Measurements from ENCODE around the gene TMEM63A.

Gene TMEM63A

DNA sequence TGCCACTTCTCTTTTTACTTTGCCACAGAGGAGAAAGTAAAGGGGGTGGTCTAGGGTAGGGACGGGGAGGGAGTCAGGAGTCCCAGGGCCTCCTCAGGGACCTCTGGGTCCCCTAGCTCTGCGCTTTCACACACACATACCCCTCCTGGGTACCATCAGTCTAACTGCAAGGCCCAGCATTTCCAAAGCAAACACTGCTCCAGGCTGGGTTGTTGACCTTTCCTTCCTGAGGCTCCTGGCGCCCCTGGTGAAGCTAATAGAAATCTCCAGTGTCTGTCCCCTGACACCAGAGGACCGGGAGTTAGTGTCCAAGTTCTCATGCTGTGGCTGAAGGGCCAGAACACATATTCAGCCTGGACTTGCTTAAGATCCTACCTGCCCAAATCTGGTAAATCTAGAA, 3.9 kb downstream of the TMEM63A start:
- Histone ChIP-seq H3K4me3 (ENCODE audit: low read length in 2 of 2) (peak overlapping the region in 1 of 2 donors; percentile 3), H3K36me3 (ENCODE audit: control insufficient read depth in 2 of 2, insufficient read depth in 2 of 2, low read length in 2 of 2) (peaks cover 17 to 18% of the 10 kb centered on the region in 2 donors), H3K27me3 (ENCODE audit: control insufficient read depth in 2 of 2, insufficient read depth in 2 of 2, low read length in 2 of 2) (no peaks in the 10 kb centered on the region), H3K9me3 (ENCODE audit: control insufficient read depth in 2 of 2, low read length in 2 of 2) (no peaks in the 10 kb centered on the region), H3K27ac (ENCODE audit: low read depth in 2 of 2, low read length in 2 of 2) (peak overlapping the region; percentile 98), H3K9ac (ENCODE audit: low read depth in 1 of 2, low read length in 2 of 2) (peak overlapping the region; percentile 14 to 94), H3K4me1 (ENCODE audit: control insufficient read depth in 2 of 2, insufficient read depth in 2 of 2, low read length in 2 of 2) (peaks cover 57 to 69% of the 10 kb centered on the region in 2 donors)

DNA sequence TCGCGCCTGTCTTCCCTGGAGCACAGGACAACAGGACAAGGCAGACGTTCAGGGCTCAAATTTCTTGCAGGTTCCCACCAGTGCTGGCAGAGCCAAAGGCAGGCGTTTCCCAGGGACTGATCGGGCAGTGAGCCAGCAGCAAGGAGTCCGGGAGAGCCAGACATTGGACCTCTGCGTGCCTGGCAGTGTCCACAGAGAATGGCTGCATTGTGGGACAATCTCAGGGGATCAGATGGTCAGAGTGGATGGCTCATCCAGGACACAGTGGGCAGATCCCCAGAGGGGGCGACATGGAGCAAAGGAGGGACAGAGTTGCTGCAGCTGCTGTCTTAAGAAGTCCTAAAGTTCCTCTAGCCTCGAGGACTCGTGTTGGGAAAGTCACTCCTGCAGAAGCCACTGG, 4.6 kb downstream of the TMEM63A start:
- peaks cover 57 to 66% of the 10 kb centered on the region in 2 donors for H3K4me1 ChIP-seq (ENCODE audit: control insufficient read depth in 2 of 2, insufficient read depth in 2 of 2, low read length in 2 of 2)
- H3K27ac ChIP-seq (ENCODE audit: low read depth in 2 of 2, low read length in 2 of 2), result peak overlapping the region; percentile 98
- no peaks in the 10 kb centered on the region for H3K9me3 ChIP-seq (ENCODE audit: control insufficient read depth in 2 of 2, low read length in 2 of 2)
- H3K9ac ChIP-seq (ENCODE audit: low read depth in 1 of 2, low read length in 2 of 2), result peak overlapping the region in 1 of 2 donors; percentile 94
- H3K36me3 ChIP-seq (ENCODE audit: control insufficient read depth in 2 of 2, insufficient read depth in 2 of 2, low read length in 2 of 2), result peaks cover 21 to 24% of the 10 kb centered on the region in 2 donors
- peak overlapping the region; percentile 13 to 42 for H3K4me3 ChIP-seq (ENCODE audit: low read length in 2 of 2)
- H3K27me3 ChIP-seq (ENCODE audit: control insufficient read depth in 2 of 2, insufficient read depth in 2 of 2, low read length in 2 of 2), result no peaks in the 10 kb centered on the region

DNA sequence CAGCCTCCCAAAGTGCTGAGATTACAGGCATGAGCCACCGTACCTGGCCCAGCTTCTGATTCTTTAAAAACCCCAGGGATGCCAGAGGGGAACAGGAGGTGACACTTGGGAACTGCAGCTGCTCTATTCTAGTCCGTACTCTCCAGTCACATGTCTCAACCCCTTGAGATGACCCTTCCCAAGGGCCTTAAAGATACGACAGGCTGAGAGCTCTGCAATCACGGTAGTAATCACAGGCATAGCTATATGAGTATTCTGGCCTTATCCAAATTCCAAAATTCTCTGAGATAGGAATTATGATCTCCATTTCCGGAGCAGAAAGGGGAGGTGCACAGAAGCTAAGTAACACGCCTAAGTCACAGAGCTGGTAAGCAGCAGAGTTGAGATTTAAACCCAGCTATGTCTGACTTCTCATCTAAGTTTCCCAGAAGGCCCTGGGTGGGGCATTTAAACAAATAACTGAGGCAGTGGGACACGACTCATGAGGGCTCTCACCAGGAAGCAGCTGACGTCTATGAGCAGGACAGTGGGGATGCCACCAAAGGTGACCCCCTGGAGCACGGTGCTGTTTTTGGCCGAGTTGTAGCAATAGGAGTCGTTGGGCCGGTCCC, 5.2 kb downstream of the TMEM63A start:
- Histone ChIP-seq H3K4me1 (ENCODE audit: control insufficient read depth in 2 of 2, insufficient read depth in 2 of 2, low read length in 2 of 2) (peaks cover 57 to 66% of the 10 kb centered on the region in 2 donors), H3K9me3 (ENCODE audit: control insufficient read depth in 2 of 2, low read length in 2 of 2) (no peaks in the 10 kb centered on the region), H3K27me3 (ENCODE audit: control insufficient read depth in 2 of 2, insufficient read depth in 2 of 2, low read length in 2 of 2) (no peaks in the 10 kb centered on the region), H3K27ac (ENCODE audit: low read depth in 2 of 2, low read length in 2 of 2) (peak overlapping the region; percentile 98), H3K36me3 (ENCODE audit: control insufficient read depth in 2 of 2, insufficient read depth in 2 of 2, low read length in 2 of 2) (peaks cover 23 to 27% of the 10 kb centered on the region in 2 donors), H3K4me3 (ENCODE audit: low read length in 2 of 2) (peak overlapping the region in 1 of 2 donors; percentile 42), H3K9ac (ENCODE audit: low read depth in 1 of 2, low read length in 2 of 2) (peak overlapping the region in 1 of 2 donors; percentile 94)

DNA sequence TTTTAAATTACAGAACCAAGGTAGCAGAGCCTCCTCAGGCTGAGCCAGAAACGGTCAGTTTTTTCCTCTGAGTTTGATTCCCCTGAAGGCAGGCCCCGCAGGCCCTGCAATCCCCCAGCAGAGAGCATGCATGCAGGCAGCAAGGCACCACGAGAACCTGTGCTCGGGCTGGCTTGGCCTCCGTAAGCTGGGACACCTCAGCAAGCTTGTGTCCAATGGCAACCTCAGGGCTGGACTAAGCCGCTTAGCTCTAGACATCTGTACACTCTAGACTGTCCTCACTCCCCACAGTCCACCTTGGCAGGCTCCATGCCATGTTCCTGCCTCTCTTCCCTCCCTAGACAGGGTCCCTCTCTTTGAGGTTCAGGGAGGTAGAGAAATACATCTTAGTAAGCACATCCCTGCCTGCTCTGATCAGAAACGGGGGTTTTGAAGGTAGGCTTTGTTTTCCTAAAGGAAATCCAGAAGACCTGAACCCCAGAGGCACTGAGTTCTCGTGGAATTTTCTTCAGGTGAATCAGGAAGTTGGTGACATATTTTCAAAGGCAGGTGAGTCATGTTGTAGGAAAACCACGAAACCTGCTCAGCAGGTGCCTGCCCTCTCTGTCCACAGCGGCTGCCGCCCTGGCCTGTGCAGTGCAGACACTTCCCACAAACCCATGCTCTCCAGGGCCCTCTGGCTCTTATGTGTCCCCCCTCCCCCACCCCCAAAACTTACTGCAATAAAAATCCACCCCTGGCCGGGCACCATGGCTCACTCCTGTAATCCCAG, 7.0 kb downstream of the TMEM63A start:
- Histone ChIP-seq H3K9me3 (ENCODE audit: control insufficient read depth in 2 of 2, low read length in 2 of 2) (no peaks in the 10 kb centered on the region), H3K4me3 (ENCODE audit: low read length in 2 of 2) (no peak overlapping the region), H3K9ac (ENCODE audit: low read depth in 1 of 2, low read length in 2 of 2) (peak overlapping the region; percentile 29 to 94), H3K27ac (ENCODE audit: low read depth in 2 of 2, low read length in 2 of 2) (peak overlapping the region; percentile 85 to 90), H3K36me3 (ENCODE audit: control insufficient read depth in 2 of 2, insufficient read depth in 2 of 2, low read length in 2 of 2) (peaks cover 36 to 41% of the 10 kb centered on the region in 2 donors), H3K4me1 (ENCODE audit: control insufficient read depth in 2 of 2, insufficient read depth in 2 of 2, low read length in 2 of 2) (peaks cover 44 to 52% of the 10 kb centered on the region in 2 donors), H3K27me3 (ENCODE audit: control insufficient read depth in 2 of 2, insufficient read depth in 2 of 2, low read length in 2 of 2) (no peaks in the 10 kb centered on the region)

DNA sequence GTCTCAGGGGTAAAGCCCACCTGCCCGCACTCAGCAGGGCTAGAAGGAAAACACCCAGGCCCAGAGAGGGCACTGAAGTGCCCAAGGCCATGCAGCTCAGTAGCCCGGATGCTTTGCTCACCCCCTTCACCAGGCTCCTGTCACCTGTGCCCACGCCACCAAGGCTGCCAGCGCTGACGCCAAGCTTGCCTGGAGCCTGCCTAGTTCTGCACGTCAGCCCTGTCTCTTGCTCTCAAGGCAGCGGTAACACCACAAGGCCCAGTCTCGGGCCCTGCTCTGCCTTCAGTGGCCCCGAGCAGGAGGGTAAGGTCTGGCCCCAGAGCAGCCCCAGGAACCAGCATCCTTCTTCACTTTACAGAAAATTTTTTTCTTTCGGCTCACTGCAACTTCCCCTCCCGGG, 7.7 kb downstream of the TMEM63A start:
- H3K36me3 ChIP-seq (ENCODE audit: control insufficient read depth in 2 of 2, insufficient read depth in 2 of 2, low read length in 2 of 2), result peaks cover 36 to 42% of the 10 kb centered on the region in 2 donors
- no peaks in the 10 kb centered on the region for H3K9me3 ChIP-seq (ENCODE audit: control insufficient read depth in 2 of 2, low read length in 2 of 2)
- no peak overlapping the region for H3K9ac ChIP-seq (ENCODE audit: low read depth in 1 of 2, low read length in 2 of 2)
- H3K27me3 ChIP-seq (ENCODE audit: control insufficient read depth in 2 of 2, insufficient read depth in 2 of 2, low read length in 2 of 2), result no peaks in the 10 kb centered on the region
- H3K27ac ChIP-seq (ENCODE audit: low read depth in 2 of 2, low read length in 2 of 2), result peak overlapping the region in 1 of 2 donors; percentile 85
- H3K4me1 ChIP-seq (ENCODE audit: control insufficient read depth in 2 of 2, insufficient read depth in 2 of 2, low read length in 2 of 2), result peaks cover 38 to 44% of the 10 kb centered on the region in 2 donors
- no peak overlapping the region for H3K4me3 ChIP-seq (ENCODE audit: low read length in 2 of 2)

DNA sequence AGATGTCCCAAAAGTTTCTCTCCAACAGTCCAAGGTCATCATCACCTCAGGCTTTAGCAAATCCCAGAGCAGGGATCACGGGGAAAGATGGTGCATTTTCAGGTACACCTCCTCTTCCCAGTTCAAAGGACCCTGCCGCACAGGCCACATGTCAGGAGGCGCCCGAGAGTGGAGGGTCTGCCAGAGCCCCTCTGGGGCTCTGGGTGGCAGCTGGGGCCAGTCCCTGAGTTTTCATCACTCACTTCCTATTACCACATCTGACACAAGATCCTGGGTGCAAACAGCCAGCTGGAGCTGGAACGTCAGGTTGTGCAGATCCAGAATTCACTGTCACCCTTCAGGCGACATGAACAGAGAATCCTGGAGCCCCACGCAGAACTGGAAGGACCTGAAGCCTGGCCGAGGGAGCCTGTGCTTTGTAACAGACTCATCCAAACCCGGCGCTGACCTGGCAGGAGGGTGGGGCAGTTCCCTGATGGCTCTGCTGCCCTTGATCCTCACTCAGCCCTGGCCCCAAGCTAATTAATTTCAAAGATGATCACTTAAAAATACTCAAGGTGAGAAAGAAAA, 8.8 kb downstream of the TMEM63A start:
- H3K9ac ChIP-seq (ENCODE audit: low read depth in 1 of 2, low read length in 2 of 2), result no peak overlapping the region
- H3K4me1 ChIP-seq (ENCODE audit: control insufficient read depth in 2 of 2, insufficient read depth in 2 of 2, low read length in 2 of 2), result peaks cover 28 to 34% of the 10 kb centered on the region in 2 donors
- H3K9me3 ChIP-seq (ENCODE audit: control insufficient read depth in 2 of 2, low read length in 2 of 2), result no peaks in the 10 kb centered on the region
- no peak overlapping the region for H3K27ac ChIP-seq (ENCODE audit: low read depth in 2 of 2, low read length in 2 of 2)
- H3K27me3 ChIP-seq (ENCODE audit: control insufficient read depth in 2 of 2, insufficient read depth in 2 of 2, low read length in 2 of 2), result no peaks in the 10 kb centered on the region
- H3K4me3 ChIP-seq (ENCODE audit: low read length in 2 of 2), result no peak overlapping the region
- H3K36me3 ChIP-seq (ENCODE audit: control insufficient read depth in 2 of 2, insufficient read depth in 2 of 2, low read length in 2 of 2), result peaks cover 44 to 52% of the 10 kb centered on the region in 2 donors

DNA sequence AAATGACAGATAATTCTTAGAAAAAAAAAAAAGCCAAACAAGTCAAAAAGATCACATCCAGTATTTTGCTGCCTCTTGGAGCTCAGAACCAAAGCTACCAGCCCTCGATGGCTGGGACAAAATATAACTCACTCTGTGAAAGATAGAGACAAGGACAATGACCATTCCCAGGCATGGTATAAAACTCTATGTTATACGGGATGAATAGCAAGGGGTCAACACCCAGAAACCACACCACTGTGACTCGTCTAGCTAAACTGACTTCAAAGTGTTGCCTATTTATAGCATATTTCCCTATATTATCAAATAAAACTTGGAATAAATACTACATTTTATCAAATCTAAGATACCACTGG, 10.1 kb downstream of the TMEM63A start:
- H3K9me3 ChIP-seq (ENCODE audit: control insufficient read depth in 2 of 2, low read length in 2 of 2), result no peaks in the 10 kb centered on the region
- H3K36me3 ChIP-seq (ENCODE audit: control insufficient read depth in 2 of 2, insufficient read depth in 2 of 2, low read length in 2 of 2), result peaks cover 56 to 60% of the 10 kb centered on the region in 2 donors
- H3K9ac ChIP-seq (ENCODE audit: low read depth in 1 of 2, low read length in 2 of 2), result no peak overlapping the region
- H3K27ac ChIP-seq (ENCODE audit: low read depth in 2 of 2, low read length in 2 of 2), result no peak overlapping the region
- no peaks in the 10 kb centered on the region for H3K27me3 ChIP-seq (ENCODE audit: control insufficient read depth in 2 of 2, insufficient read depth in 2 of 2, low read length in 2 of 2)
- H3K4me3 ChIP-seq (ENCODE audit: low read length in 2 of 2), result no peak overlapping the region
- H3K4me1 ChIP-seq (ENCODE audit: control insufficient read depth in 2 of 2, insufficient read depth in 2 of 2, low read length in 2 of 2), result peaks cover 15 to 20% of the 10 kb centered on the region in 2 donors

DNA sequence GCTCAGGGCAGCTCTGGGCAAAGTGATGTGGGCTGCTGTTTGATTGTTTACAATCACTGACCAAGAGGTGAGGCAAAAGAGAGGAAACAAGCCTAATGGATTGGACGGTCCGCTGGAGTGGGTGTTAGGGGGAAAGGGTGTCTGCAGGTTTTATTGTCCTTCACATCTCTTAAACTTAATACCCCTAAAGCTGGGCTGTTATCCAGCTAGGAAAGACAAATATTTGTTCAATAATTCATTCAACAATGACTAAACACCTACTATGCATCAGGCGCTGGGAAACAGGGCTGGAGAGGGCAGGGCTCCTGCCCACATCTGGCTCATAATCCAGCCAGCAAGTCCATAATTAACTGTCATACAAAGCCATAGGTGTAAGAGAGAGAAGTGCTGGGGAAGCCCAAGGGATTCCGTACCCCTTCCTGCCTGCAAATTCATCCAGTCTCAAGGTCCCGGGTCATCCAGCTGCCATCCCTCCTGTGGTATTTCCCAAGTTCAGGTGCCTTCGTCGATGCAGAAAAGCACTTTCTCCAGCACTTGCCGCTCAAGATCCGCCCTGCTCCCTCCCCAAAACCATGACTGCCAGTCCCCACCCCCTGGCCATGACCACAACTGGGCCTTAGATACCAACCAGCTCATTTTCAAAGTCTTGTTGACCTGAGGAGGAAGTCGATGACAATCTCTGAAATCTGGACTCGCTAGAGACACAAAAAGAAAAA, 10.7 kb downstream of the TMEM63A start:
- Histone ChIP-seq H3K9me3 (ENCODE audit: control insufficient read depth in 2 of 2, low read length in 2 of 2) (no peaks in the 10 kb centered on the region), H3K36me3 (ENCODE audit: control insufficient read depth in 2 of 2, insufficient read depth in 2 of 2, low read length in 2 of 2) (peaks cover 62 to 65% of the 10 kb centered on the region in 2 donors), H3K27me3 (ENCODE audit: control insufficient read depth in 2 of 2, insufficient read depth in 2 of 2, low read length in 2 of 2) (no peaks in the 10 kb centered on the region), H3K9ac (ENCODE audit: low read depth in 1 of 2, low read length in 2 of 2) (no peak overlapping the region), H3K4me1 (ENCODE audit: control insufficient read depth in 2 of 2, insufficient read depth in 2 of 2, low read length in 2 of 2) (peaks cover 11 to 18% of the 10 kb centered on the region in 2 donors), H3K4me3 (ENCODE audit: low read length in 2 of 2) (no peak overlapping the region), H3K27ac (ENCODE audit: low read depth in 2 of 2, low read length in 2 of 2) (no peak overlapping the region)

DNA sequence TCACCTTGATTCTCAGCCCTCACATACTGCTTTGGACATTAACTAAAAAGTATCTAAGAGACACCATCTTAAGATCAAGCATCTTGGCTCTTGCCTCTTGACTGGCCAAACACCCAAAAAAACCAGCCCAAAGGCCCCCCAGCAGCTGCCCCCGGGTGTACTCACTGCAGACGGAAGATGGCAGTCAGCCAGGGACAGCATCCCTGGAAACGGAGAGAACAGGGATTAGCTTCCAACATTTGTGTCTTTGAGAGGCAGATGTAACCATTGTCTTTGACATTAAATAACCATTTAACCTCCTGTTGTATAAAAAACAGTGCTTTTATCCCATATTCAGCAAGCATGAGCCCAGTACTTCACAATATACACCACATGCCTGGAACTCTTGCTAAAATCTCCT, 11.3 kb downstream of the TMEM63A start:
- H3K27ac ChIP-seq (ENCODE audit: low read depth in 2 of 2, low read length in 2 of 2), result no peak overlapping the region
- H3K27me3 ChIP-seq (ENCODE audit: control insufficient read depth in 2 of 2, insufficient read depth in 2 of 2, low read length in 2 of 2), result no peaks in the 10 kb centered on the region
- peaks cover 7 to 13% of the 10 kb centered on the region in 2 donors for H3K4me1 ChIP-seq (ENCODE audit: control insufficient read depth in 2 of 2, insufficient read depth in 2 of 2, low read length in 2 of 2)
- no peak overlapping the region for H3K9ac ChIP-seq (ENCODE audit: low read depth in 1 of 2, low read length in 2 of 2)
- H3K4me3 ChIP-seq (ENCODE audit: low read length in 2 of 2), result no peak overlapping the region
- no peaks in the 10 kb centered on the region for H3K9me3 ChIP-seq (ENCODE audit: control insufficient read depth in 2 of 2, low read length in 2 of 2)
- peaks cover 64 to 67% of the 10 kb centered on the region in 2 donors for H3K36me3 ChIP-seq (ENCODE audit: control insufficient read depth in 2 of 2, insufficient read depth in 2 of 2, low read length in 2 of 2)

All from mucosa of rectum (tissue), 2 donors.